ENCODE data around the gene CHKB.

CHKB gene

DNA sequence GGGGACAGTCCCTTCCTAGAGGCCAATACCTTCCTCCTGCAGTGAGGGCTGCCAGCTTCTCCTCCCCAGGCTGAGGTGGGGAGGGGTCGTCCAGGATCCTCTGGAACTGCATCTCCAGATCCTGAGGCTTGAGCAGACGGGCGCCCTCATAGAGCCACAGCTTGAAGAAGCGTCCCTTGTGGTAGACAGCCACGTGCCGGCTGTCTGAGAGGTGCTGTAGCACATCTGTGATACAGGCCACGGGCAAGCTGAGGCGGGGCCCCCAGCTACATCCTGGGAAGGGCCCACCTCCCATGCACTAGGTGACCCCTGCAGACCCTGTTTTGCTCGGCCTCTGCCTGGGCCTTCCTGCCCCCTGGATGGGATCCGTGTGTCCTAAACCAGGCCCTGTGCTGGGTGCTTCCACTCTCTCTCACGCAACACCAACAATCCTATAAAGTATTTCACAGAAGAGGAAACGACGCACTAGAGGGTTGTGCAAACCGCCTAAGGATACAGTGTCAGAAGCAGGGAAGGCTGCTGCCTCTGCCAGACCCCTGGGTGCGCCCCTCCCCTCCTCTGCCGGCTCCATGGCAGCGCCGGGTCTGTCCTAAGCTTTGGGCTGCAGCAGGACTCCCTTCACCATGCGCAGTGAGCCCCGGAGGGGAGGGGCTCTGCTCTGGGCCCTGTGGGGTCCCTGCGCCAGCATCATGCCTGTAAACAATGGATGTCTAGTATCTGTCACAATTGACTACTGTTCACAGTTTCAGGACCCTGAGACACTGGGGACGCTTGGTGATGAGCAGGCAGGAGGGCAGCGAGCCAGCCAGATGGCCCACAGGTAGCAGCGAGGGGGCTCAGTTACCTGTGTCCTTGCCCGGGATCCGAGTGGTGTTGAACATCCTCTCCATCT lies 8.9 kb downstream of the CHKB start:
- no peak for DNase-seq (ENCODE audit: low spot score)

DNA sequence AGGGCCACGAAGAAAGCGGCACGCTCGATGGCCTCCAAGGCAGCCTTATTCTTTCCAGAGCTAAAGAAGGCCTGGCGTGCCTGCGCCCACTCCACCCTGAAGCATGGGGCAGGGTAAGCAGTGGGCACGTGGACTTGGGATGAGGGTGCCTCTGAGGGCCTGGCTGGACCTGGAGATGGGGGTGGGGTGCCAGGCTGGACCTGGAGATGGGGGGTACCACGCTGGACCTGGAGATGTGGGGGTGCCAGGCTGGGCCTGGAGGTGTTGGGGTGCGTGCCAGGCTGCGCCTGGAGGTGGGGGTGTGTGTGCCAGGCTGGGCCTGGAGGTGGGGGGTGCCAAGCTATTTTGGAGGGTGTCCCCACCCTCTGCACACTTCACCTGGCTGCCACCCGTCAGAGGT lies 9.7 kb downstream of the CHKB start:
- no peak for DNase-seq (ENCODE audit: low spot score)

DNA sequence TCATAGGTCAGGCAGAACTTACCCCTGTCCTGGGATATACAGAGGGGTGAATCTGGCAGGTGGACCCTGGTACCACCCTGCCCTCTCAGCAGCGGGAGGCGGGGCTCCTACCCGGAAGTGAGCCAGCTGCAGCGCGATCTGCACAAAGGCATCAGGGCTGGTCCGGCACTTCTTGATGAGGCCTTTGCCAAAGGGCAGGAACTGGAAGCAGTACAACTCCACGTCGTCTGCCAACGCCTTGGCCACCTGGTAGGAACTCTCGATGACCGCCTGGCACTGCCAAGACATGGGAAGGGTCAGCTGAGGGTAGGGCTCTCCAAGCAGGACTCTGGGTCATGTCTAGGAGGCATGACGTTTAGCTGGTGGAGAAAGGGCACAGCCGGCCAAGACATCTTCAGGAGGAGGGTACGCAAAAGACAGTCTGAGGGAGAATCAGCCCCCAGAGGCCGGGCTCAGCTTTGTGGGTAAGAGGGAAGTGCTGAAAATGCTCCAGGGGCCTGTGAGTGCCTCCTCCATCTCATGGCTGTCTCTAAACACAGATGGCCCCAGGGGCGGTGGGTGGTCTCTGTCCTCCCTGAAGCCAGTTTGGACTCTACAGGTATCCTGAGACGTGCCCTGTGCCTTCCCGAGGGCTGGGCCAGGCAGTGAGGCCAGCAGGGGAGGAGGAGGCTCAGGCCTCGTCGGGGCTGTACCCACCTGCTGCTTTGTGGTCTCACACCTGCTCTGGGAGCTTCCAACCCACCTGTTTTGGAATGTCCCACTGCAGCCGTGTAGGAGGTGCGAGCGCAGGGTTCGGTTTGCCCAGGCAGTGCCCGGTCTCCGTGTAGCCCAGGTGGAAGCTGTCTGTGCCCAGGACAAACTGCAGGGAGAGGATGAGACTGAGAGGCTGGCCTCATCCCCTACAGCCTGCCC lies 11.1 kb downstream of the CHKB start:
- DNase-seq (ENCODE audit: low spot score): no peak

DNA sequence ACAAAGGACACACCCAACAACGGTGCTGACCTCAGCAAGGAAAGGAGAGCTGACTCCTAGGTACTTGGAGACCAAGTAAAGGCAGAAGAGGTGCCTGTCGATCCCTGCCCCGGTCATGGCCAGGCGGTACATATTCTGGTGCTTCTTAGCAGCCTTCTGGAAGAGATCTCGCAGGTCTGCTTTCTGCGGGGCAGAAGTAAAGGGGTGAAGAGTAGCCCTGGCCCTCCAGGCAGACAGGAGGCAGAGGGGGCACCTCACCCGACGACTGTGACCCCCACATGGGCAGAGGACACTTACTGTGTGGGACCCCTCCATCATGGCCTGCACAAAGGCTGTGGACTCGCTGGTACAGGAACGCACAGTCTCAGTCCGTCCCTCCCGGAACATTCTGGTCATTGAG lies 11.8 kb downstream of the CHKB start:
- DNase-seq (ENCODE audit: low spot score): no peak

DNA sequence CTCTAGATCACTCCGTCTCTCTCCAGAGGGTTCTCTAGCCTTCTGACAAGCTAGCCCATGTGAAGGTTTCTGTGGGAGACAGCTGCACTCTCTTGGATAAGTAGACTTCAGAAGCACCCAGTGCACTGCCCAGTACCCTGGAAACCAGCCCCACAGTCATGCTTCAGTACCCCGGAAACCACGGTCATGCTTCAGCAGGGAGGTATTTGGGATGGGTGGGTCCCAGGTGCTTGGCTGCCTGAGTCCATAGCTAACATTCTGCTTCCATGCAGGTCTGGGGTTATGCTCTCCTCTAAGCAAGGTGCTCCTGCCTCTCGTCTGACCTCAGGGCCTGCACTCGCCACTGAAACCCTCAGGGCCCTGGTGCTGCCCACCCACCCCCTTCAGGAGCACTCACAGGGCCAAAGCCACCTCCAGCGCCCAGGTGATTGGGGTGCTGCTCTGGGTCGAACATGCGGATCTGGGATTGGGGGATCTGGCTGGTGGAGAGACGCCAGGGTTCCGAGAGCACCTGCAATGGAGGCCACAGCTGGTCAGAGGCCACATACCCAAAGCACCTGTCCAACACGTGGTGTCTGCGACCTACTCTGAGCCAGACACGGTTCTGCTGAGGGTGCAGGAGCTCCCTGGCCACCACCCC lies 12.6 kb downstream of the CHKB start:
- no peak for DNase-seq (ENCODE audit: low spot score)

DNA sequence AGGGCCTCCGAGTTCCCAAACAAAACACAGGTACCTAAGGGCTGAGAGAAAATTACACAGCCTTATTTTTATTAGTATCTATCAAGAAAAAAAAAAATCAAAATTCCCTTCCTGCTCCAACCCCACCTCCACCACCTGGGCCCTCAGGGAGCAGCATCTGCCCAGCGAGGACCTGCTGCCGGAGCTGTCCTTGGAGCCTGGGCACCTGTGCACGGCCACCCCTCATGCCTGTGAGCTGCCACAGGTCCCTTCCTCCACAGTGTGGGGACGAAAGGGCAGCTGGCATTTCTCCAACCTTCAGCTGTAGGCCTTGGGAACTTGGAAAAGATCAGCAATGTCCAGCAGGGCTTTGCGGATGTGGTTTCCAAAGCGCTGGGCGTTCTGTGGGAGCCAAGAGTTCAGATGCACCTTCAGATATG lies 13.6 kb downstream of the CHKB start:
- no peak for DNase-seq (ENCODE audit: low spot score)

DNA sequence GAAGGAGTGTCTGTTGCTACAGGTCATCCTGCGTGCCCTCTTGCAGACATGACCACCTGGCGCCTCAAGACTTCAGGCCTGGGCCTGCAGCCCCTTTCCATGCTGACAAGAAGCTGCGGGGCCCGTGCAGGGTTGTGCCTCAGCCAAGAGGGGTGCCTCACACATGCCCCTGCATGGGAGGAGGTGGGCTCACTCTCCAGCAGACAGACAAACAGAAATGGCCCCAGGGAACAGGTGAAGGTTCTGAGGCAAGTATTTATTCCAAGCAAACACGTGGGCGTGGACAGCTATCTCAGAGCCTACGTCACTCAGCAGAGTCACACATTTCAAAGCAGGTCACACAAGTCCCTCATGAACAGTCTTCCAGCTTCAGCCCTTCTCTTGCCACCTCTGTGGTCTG lies 14.0 kb downstream of the CHKB start:
- DNase-seq (ENCODE audit: low spot score): no peak

DNA sequence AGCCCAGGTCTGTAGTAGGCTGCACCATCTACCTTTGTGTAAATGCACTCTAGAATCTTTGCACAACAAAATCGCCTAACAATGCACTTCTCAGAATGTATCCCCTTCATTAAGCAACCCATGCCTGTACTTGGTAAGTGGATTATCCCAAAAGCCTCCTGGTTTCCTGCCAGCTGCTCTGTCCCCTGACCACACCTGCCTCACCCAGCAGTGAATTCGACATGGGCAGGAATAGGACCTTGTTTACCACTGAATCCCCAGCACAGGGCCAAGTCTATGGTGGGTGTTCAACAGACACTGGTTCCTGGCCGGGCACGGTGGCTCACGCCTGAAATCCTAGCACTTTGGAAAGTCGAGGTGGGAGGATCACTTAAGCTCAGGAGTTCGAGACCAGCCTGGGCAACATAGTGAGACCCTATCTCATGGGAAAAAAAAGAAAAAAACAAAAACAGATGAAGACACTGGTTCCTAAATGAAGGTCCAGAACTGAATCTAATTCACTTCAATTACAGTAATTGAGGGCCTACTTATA lies 14.9 kb downstream of the CHKB start:
- DNase-seq (ENCODE audit: low spot score): no peak

DNA sequence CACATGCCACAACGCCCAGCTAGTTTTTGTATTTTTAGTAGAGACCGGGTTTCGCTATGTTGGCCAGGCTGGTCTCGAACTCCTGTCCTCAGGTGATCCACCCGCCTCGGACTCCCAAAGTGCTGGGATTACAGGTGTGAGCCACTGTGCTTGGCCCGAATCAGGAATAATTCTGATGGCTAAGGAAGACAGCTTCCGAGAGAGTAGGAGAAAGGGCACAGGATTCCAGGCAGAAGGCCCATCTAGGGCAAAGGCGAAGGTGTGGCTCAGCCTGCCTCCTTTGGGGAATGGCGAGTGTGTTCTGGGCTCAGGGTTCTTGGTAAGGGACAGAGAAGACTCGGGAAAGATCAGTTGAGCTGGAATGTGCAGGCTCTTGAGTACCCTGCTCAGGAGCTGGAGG lies 18.4 kb downstream of the CHKB start:
- DNase-seq (ENCODE audit: low spot score): no peak

DNA sequence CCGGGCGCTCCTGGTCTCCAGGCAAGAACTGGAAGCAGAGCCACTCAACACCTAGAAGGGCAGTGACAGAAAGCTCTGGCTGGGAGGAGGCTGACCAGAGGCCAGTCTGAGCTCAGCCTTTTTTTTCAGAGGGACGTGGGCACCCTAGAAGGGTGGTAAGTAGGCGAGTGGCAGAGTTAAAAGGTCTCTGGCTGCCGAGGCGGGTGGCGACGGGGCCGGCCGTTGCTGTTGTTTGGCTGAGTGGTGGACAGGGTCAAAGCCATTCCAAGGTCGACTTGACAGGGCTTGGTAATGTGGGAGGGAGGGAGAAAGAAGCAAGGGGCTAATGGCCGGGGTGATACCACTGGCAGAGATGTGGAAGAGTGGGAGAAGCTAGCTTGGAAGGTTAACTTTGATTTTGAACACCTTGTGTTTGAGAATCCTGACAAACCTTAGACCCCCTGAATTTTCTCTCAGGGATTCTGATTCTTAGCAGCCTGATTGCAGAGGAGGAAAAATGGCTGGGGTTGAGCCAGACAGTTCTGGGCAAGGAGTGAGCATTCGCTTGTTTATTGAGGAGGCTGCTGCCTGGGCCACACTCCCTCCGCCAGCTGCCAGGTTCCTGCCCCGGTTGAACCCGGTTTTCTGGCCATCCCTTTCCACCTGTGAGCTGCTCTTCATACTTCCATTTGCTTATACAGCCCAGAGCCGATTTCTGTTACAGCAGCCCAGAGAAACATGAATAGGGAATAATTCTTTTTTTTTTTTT lies 19.1 kb downstream of the CHKB start:
- DNase-seq (ENCODE audit: low spot score): no peak

DNA sequence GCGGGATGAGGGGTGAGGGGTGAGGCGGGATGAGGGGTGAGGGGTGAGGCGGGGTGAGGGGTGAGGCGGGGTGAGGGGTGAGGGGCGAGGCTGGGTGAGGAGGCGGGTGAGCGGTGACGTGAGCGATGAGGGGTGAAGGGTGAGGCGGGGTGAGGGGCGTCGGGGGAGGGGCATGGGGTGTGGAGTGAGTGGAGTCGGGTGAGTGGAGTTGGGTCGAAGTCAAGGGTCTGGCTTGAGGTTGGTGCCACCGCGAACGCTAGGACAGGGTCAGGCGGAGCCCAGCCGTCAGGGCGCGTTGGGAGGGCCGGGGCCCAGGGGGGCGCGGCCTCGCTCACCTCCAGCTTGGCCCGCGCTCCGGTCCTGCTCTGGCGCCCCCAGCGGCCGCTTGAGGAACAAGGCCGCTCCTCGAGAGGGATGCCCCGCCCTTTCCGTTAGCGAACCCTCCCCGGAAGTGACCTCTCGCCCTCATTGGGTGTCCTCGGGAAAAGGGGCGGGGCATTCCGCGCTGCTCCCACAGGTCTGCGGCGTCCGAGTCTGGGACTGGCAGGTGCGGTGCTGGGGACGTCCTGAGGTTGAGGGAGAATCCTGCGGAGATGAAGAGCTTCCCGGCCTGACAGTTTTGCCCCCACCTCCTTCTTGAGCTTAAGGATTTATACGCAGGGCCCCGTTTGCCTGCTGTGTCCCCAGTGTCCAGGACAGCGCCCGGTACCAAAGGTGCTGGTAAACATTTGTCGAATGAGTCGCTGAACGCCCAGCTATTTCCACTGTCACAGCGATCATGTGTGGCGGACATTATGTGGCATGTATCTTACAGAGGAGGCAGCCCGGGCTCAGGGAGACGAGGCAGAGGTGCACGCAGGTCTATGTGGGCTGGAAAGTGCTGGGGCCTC lies 19.9 kb downstream of the CHKB start, which contains the start of gene SYCE3:
Gene SYCE3 (minus strand): TSS at position 397 of the 890 bp plus-strand sequence. CDS start 6,514 bp downstream, outside the sequence.
- DNase-seq (ENCODE audit: low spot score): peak; percentile 88

DNA sequence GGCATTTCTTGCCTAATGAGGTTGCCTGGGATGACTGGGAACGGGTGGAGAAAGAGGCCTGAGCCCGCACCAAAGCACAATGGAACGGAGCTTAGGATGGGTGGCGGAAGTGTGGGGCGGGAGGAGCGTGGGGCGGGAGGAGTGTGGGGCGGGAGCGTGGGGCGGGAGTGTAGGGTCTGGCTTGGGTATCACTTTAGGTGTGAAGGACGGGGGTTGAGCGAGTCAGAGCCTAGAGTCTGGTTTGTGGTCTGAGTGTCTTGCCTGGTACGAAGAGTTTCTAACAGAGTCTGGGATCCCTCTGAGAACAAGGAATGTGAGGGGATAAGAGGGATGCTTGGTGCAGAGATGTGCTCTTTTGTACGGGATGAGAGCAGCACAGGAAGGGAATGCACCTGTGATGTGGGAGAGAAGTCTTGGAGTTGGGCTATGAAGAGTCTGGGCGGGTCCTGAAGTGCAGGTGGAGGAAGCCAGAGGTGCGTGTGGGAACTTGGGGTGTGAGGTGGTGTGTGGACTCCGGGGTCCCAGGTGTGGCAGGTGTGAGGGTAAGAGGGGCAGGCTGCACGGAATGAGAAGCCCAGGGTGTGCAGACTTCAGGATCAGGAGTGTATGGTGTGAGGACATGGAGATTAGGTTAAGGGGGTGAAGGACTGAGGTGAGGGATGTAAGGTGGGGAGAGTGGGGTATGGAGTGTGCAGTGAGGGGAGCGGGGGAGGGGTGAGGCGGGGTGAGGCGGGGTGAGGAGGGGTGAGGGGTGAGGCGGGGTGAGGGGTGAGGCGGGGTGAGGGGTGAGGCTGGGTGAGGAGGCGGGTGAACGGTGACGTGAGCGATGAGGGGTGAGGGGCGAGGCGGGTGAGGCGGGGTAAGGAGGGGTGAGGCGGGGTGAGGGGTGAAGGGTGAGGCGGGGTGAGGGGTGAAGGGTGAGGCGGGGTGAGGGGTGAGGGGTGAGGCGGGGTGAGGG lies 21.0 kb downstream of the CHKB start:
- DNase-seq (ENCODE audit: low spot score): no peak

DNA sequence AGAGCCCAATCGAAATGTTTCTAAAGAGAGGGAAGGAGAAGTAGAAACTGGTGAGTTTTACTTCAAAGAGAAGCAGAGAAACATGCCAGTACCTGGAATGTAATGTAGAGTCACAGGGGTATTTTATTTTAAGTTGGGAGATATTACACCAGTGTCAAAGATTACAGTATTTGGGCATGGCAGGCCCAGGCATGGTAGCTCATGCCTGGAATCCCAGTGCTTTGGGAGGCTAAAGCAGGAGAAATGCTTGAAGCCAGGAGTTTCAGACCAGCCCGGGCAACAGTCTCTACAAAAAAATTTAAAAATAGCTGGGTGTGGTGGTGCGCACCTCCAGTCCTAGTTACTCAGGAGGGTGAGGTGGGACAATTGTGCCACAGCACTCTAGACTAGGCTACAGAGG lies 22.6 kb downstream of the CHKB start:
- DNase-seq (ENCODE audit: low spot score): no peak

DNA sequence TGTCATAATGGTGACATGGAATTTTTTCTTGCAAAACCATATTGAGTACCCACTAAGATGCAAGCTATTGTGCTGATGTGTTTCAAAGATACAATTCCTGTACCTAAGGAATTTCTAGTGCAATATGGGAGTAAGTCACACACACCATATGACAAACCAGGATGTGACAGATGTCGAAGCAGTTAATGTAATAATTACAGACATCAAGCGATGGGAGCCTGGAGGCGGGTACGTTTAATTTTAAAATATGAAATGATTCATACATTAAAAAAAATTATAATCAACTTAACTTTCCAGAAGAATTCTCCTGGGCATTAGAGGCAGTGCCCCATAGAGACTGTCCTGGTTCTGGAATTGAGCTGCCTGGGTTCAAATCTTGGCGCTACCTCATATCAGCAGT lies 25.9 kb downstream of the CHKB start:
- no peak for DNase-seq (ENCODE audit: low spot score)

DNA sequence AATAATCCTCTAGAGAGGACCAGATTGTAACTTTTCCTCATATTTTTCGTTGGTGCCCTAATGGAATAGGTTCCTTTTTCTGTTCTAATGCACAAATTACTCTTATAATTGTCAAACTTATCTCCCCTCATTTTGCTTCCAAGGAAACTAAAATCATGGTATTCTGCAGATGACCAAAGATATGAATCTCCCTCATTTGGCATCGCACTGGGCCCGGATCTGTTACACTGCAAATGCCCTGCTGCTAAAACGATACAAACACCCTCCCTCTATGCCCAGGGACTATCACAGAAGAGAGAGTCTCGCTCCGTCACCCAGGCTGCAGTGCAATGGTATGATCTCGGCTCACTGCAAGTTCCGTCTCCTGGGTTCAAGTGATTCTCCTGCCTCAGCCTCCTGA lies 29.3 kb downstream of the CHKB start:
- DNase-seq (ENCODE audit: low spot score): no peak

DNA sequence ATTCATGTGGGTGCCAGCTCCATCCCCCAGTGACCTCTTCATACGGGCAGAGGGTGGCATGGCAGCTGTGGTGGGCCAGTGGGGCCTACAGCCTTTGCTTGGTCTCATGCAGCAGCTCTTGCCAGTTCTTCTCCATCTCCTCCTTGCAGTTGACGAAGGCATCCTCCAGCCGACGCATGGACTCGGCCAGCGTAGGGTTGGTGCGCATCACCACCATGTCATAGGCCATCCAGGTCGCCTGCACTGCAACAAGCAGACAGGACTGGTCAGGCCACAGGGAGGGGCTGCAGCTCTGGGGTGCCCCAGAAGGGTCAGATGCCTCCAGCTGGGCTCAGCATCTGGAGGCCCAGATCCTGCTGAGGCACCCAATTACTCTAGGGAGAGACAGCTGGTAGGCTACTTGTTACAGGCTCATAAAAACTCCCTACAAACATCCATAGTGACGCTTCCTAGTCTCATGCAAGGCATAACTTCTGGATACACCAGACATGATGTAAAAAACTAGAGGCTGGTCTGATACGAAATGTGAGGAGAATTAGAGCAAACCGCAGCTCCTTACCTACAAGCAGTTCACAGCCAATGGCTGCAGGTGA lies 31.4 kb downstream of the CHKB start:
- DNase-seq (ENCODE audit: low spot score): no peak

DNA sequence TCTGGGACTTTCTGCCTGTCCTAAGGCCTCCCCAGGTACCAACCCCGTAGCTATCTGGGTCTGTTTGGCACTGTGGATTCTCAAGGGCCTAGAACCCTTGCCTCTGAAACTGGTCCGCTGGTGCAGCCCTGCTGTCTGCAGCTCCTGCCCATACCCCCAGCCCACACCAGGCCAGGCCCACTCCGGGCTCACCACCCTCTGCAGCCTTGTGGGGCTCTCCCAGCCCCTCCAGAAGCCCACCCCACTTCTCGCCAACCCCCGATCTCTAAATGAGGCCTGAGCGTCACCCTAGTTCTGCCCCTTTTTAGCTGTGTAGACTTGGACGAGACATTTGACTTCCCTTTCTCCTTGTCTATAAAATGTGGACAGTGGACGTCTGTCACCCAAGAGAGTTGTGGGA lies 32.3 kb downstream of the CHKB start:
- DNase-seq (ENCODE audit: low spot score): no peak

DNA sequence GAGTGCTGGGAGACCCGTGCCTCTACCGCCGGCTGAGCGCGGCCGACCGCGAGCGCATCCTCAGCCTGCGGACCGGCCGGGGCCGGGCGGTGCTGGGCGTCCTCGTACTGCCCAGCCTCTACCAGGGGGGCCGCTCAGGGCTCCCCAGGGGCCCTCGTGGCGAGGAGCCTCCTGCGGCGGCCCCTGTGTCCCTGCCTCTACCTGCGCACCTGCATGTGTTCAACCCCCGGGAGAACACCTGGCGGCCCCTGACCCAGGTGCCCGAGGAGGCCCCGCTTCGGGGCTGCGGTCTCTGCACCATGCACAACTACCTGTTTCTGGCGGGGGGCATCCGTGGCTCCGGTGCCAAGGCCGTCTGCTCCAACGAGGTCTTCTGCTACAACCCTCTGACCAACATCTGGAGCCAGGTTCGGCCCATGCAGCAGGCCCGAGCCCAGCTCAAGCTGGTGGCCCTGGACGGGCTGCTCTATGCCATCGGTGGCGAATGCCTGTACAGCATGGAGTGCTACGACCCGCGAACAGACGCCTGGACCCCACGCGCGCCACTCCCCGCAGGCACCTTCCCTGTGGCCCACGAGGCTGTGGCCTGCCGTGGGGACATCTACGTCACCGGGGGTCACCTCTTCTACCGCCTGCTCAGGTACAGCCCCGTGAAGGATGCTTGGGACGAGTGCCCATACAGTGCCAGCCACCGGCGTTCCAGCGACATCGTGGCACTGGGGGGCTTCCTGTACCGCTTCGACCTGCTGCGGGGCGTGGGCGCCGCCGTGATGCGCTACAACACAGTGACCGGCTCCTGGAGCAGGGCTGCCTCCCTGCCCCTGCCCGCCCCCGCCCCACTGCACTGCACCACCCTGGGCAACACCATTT lies 33.5 kb downstream of the CHKB start:
- DNase-seq (ENCODE audit: low spot score): no peak

All from kidney capillary endothelial cell (primary cell).